ENCODE data around the gene DOP1B. TPM values are rescaled to one million over a fixed set of nuclear protein-coding genes. Genes with fewer than 3 reads are reported as not detected.
A peak's percentile ranks its signal among the peaks of the same experiment; 100 is the strongest.
"Not testable (repeated sequence)": the region's sequence is repeated elsewhere in the genome, so short reads cannot be mapped to it uniquely, and the experiment has no call there.

DOP1B gene
- total RNA-seq, 1 donor from 2014 or later = 4.5 TPM

- Histone ChIP-seq H3K36me3 (no peaks in the 10 kb centered on the region), H3K27ac (no peak overlapping the region), H3K4me1 (peaks cover 0 to 5% of the 10 kb centered on the region in 2 donors), H3K9me3 (no peaks in the 10 kb centered on the region), H3K4me3 (no peak overlapping the region), H3K27me3 (no peaks in the 10 kb centered on the region)
- intact Hi-C loops (cut with DNase I) = loop anchor here (5.0 kb wide), 1 partner anchor 81 kb away; no protein-coding TSS in a partner anchor
- no peak for DNase-seq (ENCODE audit: low spot score in 2 of 2)
- TF ChIP-seq CTCF (IDR thresholded peaks at IDR 0.05) = no peak
Observed at GRCh38 chr21:36126208-36126565, 30.4 kb upstream of the DOP1B start.

GRCh38 chr21:36126621-36127110 is 30.0 kb upstream of the DOP1B start:
- Histone ChIP-seq H3K36me3 (no peaks in the 10 kb centered on the region), H3K9me3 (no peaks in the 10 kb centered on the region), H3K4me1 (peaks cover 0 to 5% of the 10 kb centered on the region in 2 donors), H3K27ac (no peak overlapping the region), H3K27me3 (no peaks in the 10 kb centered on the region), H3K4me3 (no peak overlapping the region)
- intact Hi-C loops (cut with DNase I) = loop anchor here (5.0 kb wide), 1 partner anchor 81 kb away; no protein-coding TSS in a partner anchor
- no peak for TF ChIP-seq CTCF (IDR thresholded peaks at IDR 0.05)
- peak in 1 of 2 donors; percentile 22 for DNase-seq (ENCODE audit: low spot score in 2 of 2)

- no peaks in the 10 kb centered on the region for H3K9me3 ChIP-seq
- intact Hi-C loops (cut with DNase I) = loop anchor here (5.0 kb wide), 1 partner anchor 80 kb away; no protein-coding TSS in a partner anchor
- peaks cover 0 to 5% of the 10 kb centered on the region in 2 donors for H3K4me1 ChIP-seq
- H3K27me3 ChIP-seq = no peaks in the 10 kb centered on the region
- no peak overlapping the region for H3K27ac ChIP-seq
- DNase-seq (ENCODE audit: low spot score in 2 of 2) = peak in 1 of 2 donors; percentile 33
- no peaks in the 10 kb centered on the region for H3K36me3 ChIP-seq
- TF ChIP-seq CTCF (IDR thresholded peaks at IDR 0.05) = no peak
- no peak overlapping the region for H3K4me3 ChIP-seq
Observed at GRCh38 chr21:36127250-36127904, 29.2 kb upstream of the DOP1B start.

GRCh38 chr21:36127977-36128376 is 28.6 kb upstream of the DOP1B start:
- DNase-seq (ENCODE audit: low spot score in 2 of 2) = peak in 1 of 2 donors; percentile 28
- Histone ChIP-seq H3K9me3 (no peaks in the 10 kb centered on the region), H3K27me3 (no peaks in the 10 kb centered on the region), H3K36me3 (no peaks in the 10 kb centered on the region), H3K4me3 (no peak overlapping the region), H3K27ac (no peak overlapping the region), H3K4me1 (peaks cover 0 to 5% of the 10 kb centered on the region in 2 donors)
- intact Hi-C loops (cut with DNase I) = loop anchor here (5.0 kb wide), 1 partner anchor 79 kb away; no protein-coding TSS in a partner anchor
- no peak for TF ChIP-seq CTCF (IDR thresholded peaks at IDR 0.05)

GRCh38 chr21:36129219-36129618 is 27.4 kb upstream of the DOP1B start:
- no peak overlapping the region for H3K27ac ChIP-seq
- H3K27me3 ChIP-seq = no peaks in the 10 kb centered on the region
- no peak for TF ChIP-seq CTCF (IDR thresholded peaks at IDR 0.05)
- H3K4me3 ChIP-seq = no peak overlapping the region
- no peaks in the 10 kb centered on the region for H3K36me3 ChIP-seq
- intact Hi-C loops (cut with DNase I) = loop anchor here (5.0 kb wide), 1 partner anchor 78 kb away; no protein-coding TSS in a partner anchor
- DNase-seq (ENCODE audit: low spot score in 2 of 2) = peak in 1 of 2 donors; percentile 38
- H3K4me1 ChIP-seq = peaks cover 0 to 9% of the 10 kb centered on the region in 2 donors
- no peaks in the 10 kb centered on the region for H3K9me3 ChIP-seq

- DNase-seq (ENCODE audit: low spot score in 2 of 2) = peak in 1 of 2 donors; percentile 33
- H3K9me3 ChIP-seq; intact Hi-C loops (cut with DNase I); H3K36me3 ChIP-seq; H3K27me3 ChIP-seq: not testable (repeated sequence)
- H3K4me3 ChIP-seq = peak overlapping the region; percentile 65 to 83
- peak overlapping the region in 1 of 2 donors; percentile 64 for H3K27ac ChIP-seq
- H3K4me1 ChIP-seq = peaks cover 0 to 12% of the 10 kb centered on the region in 2 donors
Observed at GRCh38 chr21:36130414-36130762, 26.2 kb upstream of the DOP1B start.

DNA sequence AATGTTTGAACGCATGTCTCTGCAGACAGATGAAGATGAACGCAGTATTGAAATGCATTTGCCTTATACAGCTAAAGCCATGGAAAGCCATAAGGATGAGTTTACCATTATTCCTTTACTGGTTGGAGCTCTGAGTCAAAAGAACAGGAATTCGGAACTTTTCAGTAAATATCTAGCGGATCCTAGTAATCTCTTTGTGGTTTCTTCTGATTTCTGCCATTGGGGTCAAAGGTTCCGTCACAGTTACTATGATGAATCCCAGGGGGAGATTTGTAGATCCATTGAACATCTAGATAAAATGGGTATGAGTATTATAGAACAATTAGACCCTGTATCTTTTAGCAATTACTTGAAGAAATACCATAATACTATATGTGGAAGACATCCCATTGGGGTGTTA is 25.8 kb upstream of the DOP1B start:
- intact Hi-C loops (cut with DNase I); DNase-seq (ENCODE audit: low spot score in 2 of 2); H3K36me3 ChIP-seq; H3K27me3 ChIP-seq; H3K27ac ChIP-seq; H3K9me3 ChIP-seq: not testable (repeated sequence)
- H3K4me1 ChIP-seq = peaks cover 0 to 12% of the 10 kb centered on the region in 2 donors
- H3K4me3 ChIP-seq = peak overlapping the region in 1 of 2 donors; percentile 83
